Cerebellar nuclear complex (tissue), 1 donor: Measurements from ENCODE around the gene CANT1.
"Not testable (repeated sequence)": the region's sequence is repeated elsewhere in the genome, so short reads cannot be mapped to it uniquely, and the experiment has no call there.

Experiments used
- DNase-seq, 2 experiments: peaks; one replicate each; lab custom pipeline; 2025; lab: John Stamatoyannopoulos, UW

Gene CANT1

DNA sequence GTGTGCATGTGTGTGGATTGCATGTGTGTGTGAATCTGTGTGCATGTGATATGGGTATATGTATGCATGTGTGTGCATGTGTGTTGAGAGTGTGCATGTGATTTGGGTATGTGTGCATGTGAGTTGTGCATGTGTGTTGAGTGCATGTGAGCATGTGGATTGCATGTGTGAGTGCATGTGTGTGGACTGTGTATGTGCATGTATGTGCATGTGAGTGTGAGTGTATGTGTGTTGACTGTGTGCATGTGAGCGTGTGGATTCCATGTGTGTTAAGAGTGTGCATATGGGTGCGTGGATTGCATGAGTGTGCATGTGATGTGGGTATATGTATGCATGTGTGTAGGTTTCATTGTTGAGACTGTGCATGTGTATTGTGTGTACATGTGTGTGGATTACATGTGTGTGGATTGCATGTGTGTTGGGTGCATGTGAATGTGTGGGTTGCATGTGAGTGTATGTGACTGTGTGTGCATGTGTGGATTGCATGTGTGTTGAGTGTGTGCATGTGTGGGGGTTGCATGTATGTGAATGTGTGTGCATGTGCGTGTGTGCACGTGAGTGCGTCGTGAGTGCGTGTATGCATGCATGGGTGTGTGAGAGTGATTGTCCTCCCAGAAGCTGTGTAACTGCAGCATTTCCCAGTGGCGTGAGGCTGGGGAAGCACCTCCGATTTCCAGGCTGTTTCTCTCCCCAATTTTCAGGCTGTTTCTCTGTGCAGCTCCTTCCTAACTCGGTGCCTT is 33.8 kb upstream of the CANT1 start:
- no peak for DNase-seq

DNA sequence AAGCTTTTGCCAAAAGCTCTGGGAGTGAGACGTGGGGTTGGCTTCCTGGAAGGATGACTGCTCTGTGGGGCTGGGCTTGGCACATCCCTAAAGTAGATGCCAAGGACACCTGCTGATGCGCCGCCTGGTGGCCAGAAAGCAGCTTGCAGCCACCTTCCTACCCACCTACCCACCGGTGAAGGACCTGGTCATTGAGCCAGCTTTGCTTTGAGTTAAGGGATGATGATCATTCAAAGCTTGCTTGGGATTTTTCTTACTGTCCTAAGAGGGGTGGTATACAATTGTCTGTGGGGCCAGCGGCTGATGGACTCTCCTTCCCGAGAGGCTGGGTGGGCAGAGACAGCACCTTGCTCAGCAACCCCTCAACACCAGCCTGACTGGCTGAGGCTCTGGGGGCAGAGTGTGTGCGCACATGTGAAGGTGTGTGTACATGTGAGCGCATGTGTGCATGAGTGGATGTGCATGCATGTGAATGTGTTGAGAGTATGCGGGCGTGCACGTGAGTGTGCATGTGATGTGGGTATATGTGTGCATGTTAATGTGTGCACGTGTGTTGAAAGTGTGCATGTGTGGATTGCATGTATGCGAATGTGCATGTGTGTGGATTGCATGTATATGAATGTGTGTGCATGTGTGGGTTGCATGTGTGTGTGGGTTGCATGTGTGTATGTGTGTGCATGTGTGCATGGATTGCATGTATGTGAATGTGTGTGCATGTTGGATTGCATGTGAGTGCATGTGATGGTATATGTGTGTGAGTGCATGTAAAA is 33.0 kb upstream of the CANT1 start:
- no peak for DNase-seq

DNA sequence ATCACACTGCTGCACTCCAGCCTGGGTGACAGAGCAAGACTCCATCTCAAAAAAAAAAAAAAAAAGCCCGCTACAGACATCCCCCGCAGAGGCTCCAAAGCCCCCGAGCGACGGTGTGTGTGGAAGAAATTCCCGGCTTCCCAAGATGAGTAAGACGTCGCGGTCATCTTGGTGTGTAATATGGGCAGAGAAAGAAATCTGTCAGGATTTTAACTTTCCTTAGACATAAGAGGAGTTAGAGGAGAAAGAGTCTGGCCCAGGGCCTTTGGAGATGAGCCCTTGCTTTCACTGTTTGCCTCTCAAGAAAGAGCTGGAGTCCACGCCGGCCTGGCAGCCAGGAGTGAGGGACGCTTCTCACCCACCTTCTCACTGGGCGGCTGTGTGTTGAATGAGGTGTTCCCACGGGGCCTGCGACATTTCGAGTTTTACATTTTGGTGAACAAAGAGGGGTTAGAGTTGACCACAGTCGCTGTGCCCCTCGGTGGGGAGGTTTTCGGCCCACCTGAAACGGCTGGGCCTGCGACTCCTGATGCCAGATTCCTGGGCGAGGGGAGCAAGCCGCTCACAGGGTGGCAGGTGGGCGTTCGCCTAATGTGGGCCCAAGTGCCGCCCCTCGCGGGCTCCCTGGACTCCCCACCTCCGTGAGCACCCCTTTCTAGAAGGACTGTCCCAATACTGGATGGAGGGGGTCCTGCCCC is 32.3 kb upstream of the CANT1 start:
- no peak for DNase-seq

DNA sequence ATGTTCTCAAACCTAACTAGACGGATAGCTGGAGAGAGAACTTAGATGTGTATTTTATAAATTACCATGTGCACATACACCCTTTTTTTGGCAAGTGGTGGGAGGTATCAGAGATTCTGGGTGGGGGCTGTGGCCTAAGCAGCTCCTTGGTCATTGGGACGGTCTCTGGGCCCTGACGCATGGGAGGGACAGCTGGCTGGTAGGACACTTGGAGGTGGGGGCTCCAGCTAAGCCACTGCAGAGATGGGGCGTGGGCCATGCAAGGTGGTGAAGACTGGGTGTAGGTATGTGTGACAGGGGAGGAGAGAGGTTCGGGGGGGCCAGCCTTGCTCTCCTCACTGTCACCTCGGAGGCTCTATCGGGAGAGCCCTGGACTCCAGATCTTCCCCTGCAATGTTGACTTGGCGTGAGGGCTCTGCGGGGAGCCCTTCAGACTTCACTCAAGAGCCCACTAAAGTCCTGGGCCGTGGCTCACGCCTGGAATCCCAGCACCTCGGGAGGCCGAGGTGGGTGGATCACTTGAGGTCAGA is 31.5 kb upstream of the CANT1 start:
- no peak for DNase-seq

DNA sequence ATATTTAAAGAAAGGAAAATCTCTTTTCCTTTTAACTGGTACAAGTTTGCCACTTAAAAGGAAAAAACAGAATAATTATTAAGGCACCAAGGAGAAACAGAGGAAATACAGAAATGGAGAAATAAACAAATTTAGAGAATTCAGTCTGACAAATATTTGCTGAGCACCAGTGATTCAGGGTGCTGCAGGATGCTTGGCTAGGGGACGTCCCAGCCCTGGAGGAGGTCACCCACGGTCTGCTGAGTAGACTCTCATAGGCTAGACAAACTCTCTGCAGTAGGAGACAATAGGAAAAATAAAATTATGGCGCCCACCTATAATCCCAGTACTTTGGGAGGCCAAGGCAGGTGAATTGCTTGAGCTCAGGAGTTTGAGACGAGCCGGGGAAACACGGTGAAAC is 30.3 kb upstream of the CANT1 start:
- DNase-seq, result no peak

DNA sequence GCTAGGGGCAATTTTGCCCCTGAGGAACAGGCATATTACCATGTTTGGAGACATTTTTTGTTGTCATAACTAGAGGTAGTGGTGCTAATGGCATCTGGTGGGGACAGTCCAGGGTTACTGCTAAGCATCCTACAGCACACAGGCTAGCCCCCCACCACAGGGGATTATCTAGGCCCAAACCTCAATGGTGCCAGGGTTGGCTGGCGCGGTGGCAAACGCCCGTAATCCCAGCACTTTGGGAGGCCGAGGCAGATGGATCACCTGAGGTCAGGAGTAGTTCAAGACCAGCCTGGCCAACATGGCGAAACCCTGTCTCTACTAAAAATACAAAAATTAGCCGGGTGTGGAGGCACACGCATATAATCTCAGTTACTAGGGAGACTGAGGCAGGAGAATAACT is 29.6 kb upstream of the CANT1 start:
- no peak for DNase-seq

DNA sequence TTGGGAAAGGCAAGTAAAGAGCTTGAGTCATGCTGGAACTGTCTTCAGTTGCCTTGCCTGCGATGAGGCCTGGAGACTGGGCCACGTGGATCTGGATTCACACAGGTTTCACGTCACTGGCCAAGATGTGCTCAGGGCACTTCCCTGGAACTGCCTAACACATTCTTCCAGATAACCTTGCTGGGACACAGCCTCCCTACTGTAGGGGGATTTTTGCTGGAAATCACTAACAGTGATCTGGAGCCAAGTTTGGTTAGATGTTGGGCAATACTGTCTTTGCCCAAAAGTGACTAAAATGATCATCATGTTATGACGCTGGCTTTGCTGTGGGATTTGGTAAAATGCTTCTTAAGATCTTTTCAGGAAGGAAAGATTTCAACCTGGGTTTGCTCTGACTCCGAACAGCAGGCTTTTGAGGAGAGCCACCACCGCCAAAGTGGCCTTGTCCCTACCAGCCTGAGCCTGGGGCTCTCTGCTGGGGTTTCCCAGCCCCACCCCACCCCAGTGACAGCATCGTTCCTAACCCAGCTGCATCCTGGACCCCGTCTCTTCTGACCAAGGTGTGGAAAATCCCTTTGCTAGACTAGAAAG is 29.1 kb upstream of the CANT1 start:
- no peak for DNase-seq

DNA sequence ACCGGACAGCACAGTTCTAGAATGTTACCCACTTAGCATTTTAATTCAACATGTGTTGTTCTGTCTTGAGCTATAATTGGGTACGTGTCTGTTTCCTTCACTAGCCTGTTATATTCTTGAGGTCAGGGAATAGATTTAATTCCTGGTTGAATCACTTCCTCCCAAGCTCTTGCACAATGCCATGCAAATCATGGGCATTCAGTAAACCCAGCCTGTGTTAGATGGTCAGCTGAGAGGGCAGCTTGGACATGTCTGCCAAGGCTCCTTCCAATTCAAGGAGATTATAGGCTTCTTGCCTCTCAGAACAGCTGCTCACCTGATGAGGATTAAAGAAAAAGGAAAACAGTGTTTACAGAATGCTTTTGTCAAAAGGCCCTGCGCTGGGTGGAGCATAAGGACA is 27.0 kb upstream of the CANT1 start:
- DNase-seq, result no peak

DNA sequence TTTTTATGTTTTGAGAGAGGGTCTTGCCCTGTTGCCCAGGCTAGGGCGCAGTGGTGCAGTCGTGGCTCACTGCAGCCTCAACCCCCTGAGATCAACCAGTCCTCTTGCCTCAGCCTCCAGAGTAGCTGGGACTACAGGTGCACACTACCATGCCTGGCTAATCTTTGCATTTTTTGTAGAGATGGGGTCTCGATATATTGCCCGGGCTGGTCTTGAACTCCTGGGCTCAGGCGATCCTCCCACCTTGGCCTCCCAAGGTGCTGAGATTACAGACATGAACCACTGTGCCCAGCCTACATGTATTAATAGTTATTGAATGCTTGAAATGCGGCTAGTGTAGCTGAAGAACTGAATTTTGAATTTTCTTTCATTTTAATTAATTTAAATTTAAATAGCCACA is 26.6 kb upstream of the CANT1 start:
- no peak for DNase-seq

DNA sequence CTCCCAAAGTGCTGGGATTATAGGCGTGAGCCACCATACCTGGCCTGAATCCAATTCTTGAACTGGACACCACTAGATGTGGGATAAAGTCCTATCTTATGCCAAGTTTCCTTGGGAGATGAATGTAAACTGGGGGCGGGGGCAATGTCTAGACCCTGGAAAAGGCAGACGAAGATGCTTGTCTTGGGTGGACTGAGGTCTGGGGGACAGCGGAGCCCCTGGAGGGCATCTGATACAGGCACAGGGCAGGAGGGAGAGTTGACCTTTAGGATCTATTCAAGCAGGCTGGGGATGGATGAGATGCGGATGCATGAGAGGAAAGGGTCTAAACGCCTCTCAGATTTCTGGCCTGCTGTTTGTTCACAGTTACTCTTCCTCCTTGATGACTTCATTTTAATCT is 26.1 kb upstream of the CANT1 start:
- no peak for DNase-seq

DNA sequence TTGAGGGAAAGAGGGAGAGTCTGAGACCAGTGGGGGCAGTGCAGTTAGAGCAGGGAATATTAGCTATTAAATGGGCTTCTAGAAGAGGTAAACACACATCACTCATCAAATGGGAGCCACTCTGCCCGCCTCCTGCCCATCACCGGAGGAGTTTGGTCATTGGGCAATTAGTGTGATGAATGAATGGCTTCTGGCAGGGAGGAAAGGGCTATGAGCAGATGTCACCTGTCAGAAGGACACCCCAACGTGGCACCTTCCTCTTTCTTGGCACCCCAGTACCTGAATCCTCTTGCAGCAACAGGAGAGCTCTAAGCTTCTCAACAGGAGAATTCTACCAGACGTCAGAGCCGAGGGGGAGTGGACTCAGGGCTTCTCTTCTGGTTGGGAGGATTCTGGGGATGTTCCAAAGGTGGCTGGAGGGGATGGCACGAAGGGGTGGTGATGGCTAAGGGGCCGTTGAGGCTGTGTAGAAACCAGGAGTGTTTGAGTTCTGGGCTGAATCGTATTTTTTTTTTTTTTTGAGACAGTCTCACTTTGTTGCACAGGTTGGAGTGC is 25.4 kb upstream of the CANT1 start:
- DNase-seq, result no peak

DNA sequence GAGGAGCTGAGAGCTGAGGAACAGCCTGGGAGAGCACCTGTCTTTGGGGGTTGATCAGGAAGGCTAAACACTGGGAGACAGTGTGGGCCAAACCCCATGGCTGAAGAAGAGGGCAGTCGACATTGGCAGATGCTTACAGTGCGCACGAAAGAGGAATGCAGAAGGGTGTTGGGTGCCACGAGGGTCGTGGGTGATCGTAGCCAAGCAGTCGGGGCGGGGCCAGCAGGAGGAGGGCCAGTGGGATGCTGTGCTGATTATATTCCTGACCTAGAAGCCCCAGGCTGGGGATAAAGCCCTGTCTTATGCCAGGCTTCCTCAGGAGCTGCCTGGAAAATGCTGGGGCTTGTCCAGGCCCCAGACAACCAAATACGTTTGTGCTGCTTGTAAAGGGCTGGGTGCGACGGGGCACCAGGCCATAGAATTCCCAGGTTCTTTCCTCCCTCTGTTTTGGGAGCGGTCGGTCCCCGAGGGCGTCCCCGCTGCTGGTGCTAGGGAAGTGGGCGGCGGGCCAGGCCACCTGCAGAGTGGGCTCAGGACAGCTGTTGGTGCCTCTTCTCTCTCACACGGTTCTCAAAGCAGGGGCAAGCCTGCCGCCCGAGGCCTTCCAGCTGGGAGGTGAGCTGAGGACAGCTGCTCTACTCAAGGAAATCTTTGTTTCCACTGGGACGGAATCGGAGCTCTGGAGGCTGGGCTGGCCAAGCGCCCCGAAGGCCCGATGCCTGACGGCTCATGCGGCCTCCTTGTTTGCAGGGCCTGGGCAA is 24.4 kb upstream of the CANT1 start:
- DNase-seq, result no peak

DNA sequence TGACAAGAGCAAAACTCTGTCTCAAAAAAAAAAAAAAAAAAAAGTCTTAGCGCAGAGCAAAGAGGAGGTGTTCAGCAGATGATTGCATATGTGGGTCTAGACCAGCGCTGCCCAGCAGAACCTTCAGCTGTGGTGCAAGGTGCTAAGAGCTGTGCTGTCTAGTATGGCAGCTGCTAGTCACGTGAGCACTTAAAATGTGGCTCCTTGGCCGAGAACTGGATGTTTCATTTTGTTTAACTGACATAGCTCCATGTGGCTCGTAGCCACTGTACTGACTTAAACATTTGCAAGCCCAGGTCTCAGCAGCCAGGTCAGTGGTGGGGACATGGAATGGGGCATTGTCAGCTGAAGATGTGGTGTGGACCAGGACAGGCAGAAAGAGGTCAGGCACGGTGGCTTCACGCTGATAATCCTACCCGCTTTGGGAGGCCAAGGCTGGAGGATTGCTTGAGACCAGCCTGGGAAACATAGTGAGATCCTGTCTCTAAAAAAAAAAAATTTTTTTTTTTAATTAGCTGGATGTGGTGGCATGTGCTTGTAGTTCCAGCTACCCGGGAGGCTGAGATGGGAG is 23.6 kb upstream of the CANT1 start:
- DNase-seq, result no peak

DNA sequence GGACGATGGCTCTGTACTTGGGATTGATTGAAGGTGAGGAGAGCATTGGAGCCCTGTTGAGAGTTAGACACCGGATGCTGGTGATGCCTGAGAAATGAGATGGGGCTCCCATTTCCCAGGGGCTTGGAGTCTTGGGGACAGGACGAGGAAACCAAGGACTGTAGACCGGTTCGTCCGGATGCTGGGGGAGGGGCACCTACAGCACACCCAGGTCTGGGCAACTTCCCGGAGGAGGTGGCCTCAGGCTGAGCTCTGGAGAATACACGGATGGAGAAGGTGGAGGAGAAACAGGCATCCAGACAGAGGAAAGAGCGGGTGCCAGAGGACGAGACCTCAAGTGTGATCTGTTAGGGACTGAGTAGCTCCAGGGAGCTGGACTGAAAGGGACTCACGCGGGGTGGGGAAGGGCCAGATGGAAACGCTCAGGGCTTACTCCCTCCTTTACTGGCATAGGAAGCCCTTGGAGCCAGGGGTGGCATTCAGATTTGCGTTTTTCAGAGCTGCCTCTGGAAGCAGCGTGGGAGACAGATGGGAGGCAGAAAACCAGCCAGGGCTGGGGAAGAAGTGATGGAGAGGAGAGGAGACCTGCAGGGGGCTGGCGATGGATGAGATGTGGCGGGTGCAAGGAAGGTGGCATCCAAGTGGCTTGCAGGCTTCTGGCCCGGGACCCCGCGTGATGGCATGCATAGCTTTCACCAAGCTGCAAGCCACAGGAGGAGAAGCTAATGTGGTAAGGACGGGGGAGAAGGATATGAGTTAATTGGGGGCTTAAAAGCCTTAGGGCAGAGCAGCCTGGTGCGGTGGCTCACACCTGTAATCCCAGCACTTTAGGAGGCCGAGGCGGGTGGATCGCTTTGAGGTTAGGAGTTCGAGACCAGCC is 22.7 kb upstream of the CANT1 start:
- no peak for DNase-seq

DNA sequence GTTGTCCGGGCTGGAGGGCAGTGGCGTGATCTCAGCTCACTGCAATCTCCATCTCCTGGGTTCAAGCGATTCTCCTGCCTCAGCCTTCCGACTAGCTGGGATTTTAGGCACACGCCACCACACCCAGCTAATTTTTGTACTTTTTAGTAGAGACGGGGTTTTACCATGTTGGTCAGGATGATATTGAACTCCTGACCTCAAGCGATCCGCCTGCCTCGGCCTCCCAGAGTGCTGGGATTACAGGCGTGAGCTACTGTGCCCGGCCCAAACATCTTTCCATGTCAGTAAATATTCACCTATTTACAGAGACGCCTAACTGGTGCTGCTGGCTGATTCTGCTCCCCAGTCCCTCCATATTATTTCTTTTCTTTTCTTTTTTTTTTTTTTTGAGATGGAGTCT is 21.1 kb upstream of the CANT1 start:
- not testable (repeated sequence) for DNase-seq

DNA sequence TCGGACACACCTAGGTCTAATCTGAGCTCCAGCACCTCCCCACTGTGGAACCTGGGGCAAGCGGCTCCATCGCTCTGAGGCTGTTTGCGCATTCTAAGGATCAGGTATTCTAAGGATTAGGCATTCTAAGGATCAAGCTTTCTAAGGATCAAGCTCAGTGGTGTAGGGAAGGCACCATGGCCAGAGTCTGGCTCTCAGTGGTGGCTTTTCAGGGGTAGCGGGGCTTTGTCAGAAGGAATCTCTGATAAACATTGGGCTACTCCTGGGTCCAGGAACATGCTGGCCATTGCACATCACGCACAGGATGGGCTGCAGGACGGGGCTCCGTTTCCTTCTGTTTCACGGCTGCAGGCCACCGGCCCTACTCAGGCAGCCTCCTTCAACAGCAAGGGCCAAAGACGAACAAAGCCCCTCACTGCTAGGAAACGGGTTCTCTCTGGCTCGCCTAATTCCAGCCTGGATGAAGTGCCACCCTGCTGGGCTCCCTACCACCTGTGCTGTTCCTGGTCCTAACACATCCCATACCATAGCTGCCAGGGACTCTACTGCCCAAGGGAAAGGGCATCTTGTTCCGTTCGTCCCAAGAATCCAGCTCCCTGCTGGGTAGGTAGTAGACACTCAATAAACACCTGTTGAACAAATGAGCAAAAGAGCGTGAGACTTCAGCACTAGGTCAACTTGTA is 19.9 kb upstream of the CANT1 start:
- no peak for DNase-seq

DNA sequence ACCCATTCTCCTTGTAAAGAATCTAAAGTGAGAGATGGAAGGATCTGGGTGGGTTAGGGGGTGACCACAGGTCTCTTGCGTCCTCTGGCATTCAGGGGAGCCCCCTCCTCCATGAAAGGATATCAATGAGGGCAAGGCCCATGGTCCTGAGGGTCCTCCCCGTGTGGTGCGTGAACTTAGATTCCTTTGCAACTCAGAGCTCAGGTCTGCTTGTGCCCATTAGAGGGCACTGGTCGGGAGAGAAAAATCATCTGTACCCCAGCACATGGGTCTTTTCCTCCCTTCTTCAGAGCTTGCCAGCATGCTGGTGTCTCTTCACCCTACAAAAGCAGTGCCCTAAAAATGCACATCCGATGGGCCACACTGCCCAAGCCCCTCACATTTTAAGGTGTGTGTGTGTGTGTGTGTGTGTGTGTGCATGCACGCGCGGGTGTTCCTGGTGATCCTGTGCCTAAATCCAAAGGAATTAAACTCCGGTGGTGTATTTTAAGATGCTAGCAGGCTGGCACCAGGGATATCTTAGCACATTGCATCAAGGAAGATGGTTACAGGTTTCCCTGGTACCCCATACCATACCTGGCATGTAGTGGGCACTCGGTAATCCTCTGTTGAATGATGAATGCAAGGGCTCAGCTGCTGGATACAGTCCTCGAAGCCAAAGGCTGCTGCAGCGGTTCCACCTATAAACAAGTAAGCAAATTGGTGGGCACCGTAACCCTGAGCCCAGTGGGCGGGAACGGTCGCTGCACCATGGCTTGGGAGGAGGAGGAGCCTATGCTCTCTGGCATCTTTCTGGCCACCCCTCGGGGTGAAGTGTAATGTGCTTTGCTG is 19.1 kb upstream of the CANT1 start:
- no peak for DNase-seq

DNA sequence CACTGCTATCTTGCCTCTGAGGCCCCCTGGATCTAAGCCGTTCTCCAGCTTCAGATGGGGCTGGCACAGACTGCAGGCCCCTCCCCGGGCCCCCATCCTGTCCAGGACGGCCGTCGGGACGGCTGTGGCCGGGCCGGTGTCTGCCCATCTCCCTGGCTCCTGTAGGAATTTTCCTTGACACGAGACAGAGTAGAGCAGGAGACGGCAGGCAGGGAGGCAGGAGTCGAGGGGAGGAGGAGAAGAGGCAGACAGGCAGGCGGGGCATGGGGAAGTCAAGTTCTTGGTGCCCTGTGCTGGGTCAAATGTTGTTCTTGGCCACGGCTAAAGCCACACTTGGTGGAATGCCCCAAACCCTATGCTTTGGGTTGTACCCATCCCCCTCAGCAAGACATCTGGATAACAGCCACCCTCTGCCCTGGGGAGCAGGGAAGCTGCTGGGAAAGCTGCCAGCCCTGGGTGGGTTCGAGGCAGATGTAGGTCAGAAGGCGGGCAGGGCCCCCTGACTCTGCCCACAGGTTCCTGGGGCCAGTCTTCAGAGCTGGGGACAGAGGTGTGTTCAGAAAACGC is 18.4 kb upstream of the CANT1 start:
- DNase-seq, result no peak
